CD4-positive, alpha-beta T cell treated with Interleukin-17A for 4 hours (primary cell): Measurements from ENCODE around the gene CYP2R1.
"Not testable (repeated sequence)": the region's sequence is repeated elsewhere in the genome, so short reads cannot be mapped to it uniquely, and the experiment has no call there.

Experiments
- DNase-seq: peaks from one replicate; pipeline ENCODE4 v3.0.0-alpha.2; 2020; ENCODE audit warnings: mixed read lengths

The CYP2R1 gene

GRCh38 chr11:14891143-14892035 is 642 bp downstream of the CYP2R1 start:
- DNase-seq, result peak; percentile 85

GRCh38 chr11:14886513-14886912 is 5.5 kb downstream of the CYP2R1 start:
- no peak for DNase-seq

DNA sequence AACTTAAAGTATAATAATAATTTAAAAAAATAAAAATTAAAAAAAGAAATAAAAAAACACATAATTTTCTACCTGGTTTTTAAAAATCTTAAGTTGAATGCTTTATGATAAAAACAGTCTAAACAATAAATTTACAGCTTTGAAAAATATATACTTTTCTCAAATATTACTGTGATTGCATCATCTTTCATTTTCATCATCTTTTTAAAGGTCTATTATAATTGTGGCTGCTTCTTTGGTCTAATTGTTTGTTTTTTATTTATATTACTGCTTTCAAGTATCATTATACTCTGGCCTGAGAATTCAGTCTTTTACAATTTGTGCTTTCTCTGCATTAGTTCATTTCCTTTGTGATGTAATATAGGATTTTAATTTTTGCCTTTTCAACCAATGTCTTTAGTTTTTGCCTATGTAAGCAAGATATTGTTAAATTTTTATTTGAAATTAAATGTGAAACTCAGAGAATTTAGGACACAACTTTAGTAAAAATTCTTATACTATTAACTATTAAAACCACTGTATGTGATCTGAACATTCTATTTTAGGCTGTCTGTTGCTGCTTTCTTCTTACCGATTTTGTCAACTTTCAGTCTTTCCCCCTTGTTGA is 7.3 kb downstream of the CYP2R1 start:
- DNase-seq, result no peak

GRCh38 chr11:14883683-14884082 is 8.3 kb downstream of the CYP2R1 start:
- not testable (repeated sequence) for DNase-seq

GRCh38 chr11:14882196-14882595 is 9.8 kb downstream of the CYP2R1 start:
- DNase-seq, result no peak

GRCh38 chr11:14881576-14882193 is 10.3 kb downstream of the CYP2R1 start:
- no peak for DNase-seq

DNA sequence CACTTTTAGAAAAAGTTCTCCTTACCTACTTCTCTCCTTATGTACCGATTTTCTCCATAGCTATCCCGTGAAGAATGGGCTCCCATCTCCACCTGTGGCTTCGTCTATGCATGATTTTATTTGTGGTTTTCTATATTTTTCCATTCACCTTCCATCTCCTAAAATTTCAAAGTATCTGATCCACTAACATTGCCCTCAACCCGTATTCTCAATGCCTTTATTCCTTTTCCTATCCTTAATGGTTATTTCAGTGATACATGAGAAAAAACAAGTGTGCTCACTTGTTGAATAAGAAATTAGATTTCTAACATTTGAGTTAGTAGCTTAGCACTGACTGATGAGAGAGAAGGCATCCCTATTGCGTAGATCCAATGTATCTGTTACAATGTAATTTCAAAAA is 16.9 kb downstream of the CYP2R1 start:
- no peak for DNase-seq

DNA sequence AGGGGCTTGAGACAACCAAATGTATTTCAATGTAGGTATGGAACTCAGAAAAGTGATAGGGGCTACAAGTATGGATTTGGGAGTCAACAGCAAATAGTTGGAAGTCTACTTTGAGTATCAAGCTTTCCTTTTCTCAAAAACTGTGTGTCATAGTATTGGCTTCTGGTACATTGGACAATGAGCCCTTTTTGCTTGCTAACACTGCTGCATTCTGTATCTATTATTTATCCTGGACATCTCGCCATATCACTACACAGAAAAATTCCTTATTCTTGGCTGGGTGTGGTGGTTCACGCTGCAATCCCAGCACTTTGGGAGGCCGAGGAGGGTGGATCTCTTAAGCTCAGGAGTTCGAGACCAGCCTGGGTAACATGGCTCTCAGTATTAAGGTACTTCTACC is 18.4 kb downstream of the CYP2R1 start:
- DNase-seq, result no peak

DNA sequence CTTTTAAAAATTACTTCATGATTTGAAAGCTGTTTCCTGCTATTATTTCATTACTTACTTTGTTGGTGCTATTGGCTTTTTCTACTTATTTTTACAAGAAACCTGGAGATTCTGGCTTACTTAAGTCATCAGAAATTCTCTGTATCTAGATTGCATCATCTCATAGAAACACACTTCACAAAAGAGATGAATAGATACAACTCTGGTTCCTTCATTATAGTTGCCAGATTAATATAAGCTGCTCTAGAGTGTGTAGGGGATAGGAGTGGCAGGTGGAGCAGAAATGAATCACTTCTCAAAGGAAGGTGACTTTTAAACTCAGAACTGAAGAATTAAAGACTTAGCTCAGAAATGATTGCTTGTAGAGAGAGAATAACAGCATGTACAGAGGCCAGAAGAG is 20.0 kb downstream of the CYP2R1 start:
- DNase-seq, result no peak

DNA sequence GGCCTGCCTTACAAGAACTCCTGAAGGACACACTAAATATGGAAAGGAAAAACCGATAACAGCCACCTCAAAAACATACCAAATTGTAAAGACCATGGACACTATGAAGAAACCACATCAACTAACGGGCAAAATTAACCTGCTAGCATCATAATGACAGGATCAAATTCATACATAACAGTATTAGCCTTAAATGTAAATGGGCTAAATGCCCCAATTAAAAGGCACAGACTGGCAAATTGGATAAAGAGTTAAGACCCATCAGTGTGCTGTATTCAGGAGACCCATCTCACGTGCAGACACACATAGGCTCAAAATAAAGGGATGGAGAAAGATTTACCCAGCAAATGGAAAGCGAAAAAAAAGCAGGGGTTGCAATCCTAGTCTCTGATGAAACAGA is 28.3 kb downstream of the CYP2R1 start:
- not testable (repeated sequence) for DNase-seq

GRCh38 chr11:14861680-14862079 is 30.4 kb downstream of the CYP2R1 start:
- DNase-seq, result no peak

DNA sequence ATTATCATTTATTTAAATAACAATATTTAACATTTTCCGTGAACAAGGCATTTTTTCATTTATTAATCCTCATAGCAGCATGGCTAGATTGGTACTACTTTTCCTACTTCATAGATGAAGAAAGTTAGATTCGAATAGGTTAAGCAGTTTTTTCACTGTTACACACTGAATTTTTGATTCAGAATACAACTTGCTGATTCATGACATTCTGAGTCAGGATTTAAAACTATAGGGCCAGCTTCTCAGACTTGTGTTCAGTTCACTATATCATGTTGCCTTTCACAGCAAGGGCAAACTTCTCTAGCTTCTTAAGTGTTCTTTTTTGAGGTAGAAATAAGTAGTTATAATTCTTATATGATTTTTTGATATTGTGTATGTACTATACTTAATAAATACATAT is 31.5 kb downstream of the CYP2R1 start:
- DNase-seq, result no peak

- DNase-seq, result no peak
Measured at GRCh38 chr11:14858404-14858803, 33.6 kb downstream of the CYP2R1 start.

- DNase-seq, result no peak
Measured at GRCh38 chr11:14857621-14858020, 34.4 kb downstream of the CYP2R1 start.

DNA sequence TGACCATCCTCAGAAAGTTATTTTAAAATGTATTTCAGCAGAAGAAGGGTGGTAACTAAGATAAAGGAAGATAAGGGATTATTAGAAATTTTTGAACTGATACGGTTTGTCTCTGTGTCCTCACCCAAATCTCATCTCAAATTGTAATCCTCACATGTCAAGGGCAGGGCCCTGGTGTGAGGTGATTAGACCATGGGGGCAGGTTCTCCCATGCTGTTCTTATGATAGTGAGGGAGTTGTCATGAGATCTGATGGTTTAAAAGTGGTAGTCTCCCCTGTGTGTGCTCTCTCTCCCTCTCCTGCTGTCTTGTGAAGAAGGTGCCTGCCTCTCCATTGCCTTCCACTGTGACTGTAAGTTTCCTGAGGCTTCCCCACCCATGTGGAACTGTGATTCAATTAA is 36.1 kb downstream of the CYP2R1 start:
- no peak for DNase-seq

DNA sequence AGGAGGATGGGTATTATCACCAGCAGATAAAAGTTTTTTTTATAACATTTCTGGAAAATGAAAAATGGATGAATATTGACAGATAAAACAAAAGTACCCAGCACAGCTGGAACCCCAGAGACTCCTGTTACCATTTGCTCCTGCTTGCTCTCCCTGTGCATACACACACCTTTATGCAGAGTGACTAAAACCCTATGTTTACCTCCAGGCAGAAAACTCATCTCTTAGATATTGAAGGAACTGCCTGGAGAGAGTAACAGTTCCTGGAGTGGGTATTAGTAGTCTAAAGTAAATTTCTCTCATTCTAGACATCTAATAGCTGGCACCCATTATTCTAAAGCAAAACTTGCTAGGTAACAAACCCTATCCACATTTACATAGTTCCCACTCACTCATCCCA is 38.0 kb downstream of the CYP2R1 start:
- DNase-seq, result no peak

- DNase-seq, result no peak
Measured at GRCh38 chr11:14852571-14853177, 39.4 kb downstream of the CYP2R1 start.

- no peak for DNase-seq
Measured at GRCh38 chr11:14842002-14842401, 50.0 kb downstream of the CYP2R1 start.

- DNase-seq, result no peak
Measured at GRCh38 chr11:14835496-14836492, 56.2 kb downstream of the CYP2R1 start.
